CD4-positive, alpha-beta T cell treated with Interleukin-15 for 4 hours (primary cell): ENCODE measurements around the gene NR2F6.

Source experiments
- DNase-seq: peaks from one replicate; pipeline ENCODE4 v3.0.0-alpha.2; 2020; ENCODE audit warnings: low spot score

The NR2F6 gene

GRCh38 chr19:17263712-17264640, 18.3 kb upstream of the NR2F6 start:
- no peak for DNase-seq

DNA sequence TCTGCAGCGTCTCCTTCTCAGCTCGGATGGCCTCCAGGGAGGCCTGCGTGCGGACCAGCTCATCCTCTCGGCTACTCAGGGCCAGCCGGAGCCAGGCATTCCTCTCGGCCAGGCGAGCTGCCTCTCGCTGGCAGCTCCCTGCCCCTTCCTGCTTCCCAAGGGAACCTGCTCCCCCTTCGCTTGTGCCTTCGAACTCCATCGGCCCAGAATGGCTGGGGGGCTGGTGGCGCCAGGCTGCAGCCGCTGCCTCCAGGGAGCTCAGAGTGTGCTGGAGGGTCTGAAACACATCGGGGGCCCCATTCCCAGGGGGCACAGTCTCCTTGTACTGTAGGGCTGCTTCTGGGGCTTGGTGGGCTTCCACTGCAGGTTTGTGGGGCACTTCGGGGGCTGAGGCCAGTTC, 16.8 kb upstream of the NR2F6 start:
- no peak for DNase-seq

- peak; percentile 91 for DNase-seq
Measured at GRCh38 chr19:17260842-17261325, 15.2 kb upstream of the NR2F6 start.

- no peak for DNase-seq
Measured at GRCh38 chr19:17259934-17260333, 14.2 kb upstream of the NR2F6 start.

DNA sequence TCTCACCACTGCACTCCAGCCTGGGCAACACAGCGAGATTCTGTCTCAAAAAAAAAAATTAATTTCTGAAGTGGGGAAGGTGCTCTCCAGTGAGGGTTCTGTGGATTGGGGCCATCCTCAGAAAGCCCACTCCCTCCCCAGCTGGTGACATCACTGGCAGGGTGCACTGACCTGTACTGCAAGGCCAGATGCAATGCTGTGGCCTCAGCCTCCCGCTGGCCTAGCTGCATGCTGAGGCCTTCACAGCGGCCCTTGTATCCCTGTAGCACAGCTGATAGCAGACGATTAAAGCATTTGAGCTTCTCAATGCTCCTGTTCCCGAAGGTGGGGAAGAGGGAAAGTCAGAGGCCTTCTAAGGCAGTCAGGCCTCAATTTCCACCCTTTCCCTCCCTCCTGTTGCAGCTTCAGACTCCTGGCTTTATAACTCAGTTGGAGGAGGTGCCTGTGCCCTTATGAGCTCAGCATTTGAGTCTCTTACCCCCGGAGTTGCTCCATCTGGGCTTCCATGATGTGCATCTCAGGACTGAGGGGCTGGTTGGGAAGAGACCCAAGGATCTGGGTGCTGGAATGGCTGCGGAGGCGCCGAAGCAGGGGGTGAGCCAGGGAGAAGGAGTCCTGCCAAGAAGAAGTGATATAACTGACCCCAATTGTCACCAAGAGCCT, 13.5 kb upstream of the NR2F6 start:
- no peak for DNase-seq

DNA sequence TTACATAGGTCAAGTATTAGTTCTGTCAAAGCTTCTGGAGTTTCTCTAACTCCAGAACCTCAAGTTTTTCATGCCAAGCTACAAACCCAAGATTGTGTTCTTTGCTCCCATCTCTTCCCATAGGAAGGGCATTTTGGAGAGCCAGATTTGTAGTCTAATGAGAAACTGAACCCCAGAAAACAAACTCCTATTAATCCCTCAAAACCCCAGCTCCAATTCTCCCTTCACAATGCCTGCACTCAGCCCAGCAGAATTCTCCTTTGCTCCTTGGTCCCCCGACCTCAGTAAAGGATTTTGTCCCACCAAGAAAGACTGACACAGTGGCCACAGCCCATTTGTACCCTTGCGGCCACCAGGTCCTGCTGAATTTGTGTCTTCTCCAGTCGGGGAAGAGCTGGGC, 10.4 kb upstream of the NR2F6 start:
- no peak for DNase-seq

GRCh38 chr19:17255150-17255621, 9.5 kb upstream of the NR2F6 start:
- no peak for DNase-seq

DNA sequence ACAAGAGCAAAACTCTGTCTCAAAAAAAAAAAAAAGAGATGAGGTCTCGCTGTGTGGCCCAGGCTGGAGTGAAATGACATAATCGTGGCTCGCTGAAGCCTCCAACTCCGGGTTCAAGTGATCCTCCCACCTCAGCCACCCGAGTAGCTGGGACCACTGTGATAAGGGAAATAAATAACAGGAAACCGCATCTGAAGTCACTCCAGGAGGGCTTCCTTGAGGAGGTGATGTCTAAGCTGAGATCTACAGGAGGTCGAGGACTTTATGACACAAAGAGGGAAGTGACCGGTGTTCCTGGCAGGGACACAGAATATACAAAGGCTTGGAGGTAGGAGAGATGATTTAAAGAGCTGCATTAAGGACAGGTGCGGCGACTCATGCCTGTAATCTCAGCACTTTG, 8.9 kb upstream of the NR2F6 start:
- DNase-seq: no peak

- no peak for DNase-seq
Measured at GRCh38 chr19:17249887-17250548, 4.3 kb upstream of the NR2F6 start.

- DNase-seq: no peak
Measured at GRCh38 chr19:17248011-17248776, 2.5 kb upstream of the NR2F6 start.

DNA sequence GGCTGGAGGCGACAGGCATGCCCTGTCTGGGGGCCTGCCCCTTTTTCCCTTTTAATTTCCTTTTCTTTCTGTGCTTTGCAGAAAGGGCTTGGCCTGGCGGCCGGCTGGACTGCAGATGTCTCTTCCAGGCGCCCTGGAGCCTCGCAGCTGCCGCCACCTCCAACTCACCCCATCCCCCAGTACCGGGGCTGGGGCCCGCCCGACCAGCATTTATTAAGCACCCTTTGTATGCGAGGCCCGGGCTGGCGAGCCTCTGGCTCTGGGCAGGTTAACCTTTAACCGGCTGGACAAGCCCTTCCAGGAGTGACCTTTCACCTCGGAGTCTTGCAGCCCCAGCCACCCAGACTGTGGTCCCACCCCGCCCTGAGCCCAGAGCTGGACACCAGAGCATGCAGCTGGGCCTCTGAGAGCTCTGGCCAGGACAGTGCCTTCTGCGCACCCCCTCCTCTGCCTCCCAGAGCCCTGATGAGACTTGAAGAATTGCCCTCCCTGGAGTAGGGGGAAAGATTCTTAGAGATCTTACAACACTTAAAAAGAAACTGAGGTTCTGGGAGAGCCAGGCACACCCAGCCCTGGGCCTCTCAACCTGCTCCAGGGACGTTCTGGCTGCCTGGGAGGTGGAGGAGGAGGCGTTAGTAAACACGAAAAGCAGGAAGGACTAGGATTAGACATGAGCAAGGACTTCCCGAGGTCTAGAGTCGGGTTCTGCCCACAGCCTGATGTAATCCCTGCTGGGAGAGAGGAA, 1.1 kb upstream of the NR2F6 start:
- DNase-seq: no peak

GRCh38 chr19:17244618-17245534, 843 bp downstream of the NR2F6 start:
- DNase-seq: no peak

GRCh38 chr19:17243830-17244617, 1.7 kb downstream of the NR2F6 start:
- DNase-seq: no peak

GRCh38 chr19:17243211-17243829, 2.4 kb downstream of the NR2F6 start:
- no peak for DNase-seq

- no peak for DNase-seq
Measured at GRCh38 chr19:17242431-17243208, 3.1 kb downstream of the NR2F6 start.

DNA sequence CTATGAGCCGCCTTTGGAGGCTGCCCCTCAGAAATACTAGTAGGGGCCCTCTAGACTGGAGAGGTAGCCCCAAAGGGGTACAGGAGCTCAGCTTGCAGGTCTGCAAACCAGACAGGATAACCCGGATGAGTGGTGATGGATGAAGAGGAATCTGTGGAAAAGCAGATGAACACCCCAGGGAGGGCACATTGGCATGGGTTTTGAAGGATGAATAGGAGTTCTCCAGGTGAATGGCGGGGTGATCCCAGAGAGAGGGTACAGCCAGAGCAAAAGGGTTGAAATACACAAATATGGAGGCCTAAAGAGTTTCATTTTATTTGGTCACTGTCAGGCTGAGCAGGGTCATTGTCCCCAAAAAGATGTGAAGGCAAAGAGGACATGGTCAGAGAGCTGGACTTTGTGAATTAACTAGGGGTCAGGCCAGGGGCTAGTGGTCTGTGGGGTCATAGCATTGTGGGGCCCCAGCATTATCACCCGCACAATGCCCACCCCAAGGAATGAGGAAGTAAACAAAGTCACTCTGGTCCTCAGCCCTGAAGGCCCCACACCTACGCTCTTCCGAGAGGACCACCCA, 4.8 kb downstream of the NR2F6 start:
- DNase-seq: no peak

GRCh38 chr19:17240062-17240752, 5.5 kb downstream of the NR2F6 start:
- DNase-seq: no peak
